Esophagus (tissue), 2 donors: Measurements from ENCODE around the gene RBM34. TPM values are rescaled to one million over a fixed set of nuclear protein-coding genes. Genes with fewer than 3 reads are reported as not detected.

Source experiments
- H3K27ac ChIP-seq, 2 donors: one replicate each; pipeline ENCODE4 v1.5.1; 2013; ENCODE audit warnings: low read depth in 2 of 2, mild to moderate bottlenecking in 2 of 2, inconsistent platforms in 1 of 2, low read length in 1 of 2, moderate library complexity in 1 of 2
- H3K27me3 ChIP-seq, 2 donors: one replicate each; pipeline ENCODE4 v1.6.1; 2013; ENCODE audit warnings: low read length in 2 of 2, control low read depth in 1 of 2, mild to moderate bottlenecking in 1 of 2; ENCODE audit not compliant: insufficient read depth in 2 of 2, control insufficient read depth in 1 of 2
- H3K36me3 ChIP-seq, 2 donors: one replicate each; pipeline ENCODE4 v1.6.1; 2013; ENCODE audit warnings: low read length in 1 of 2; ENCODE audit not compliant: control insufficient read depth in 2 of 2, insufficient read depth in 2 of 2
- H3K4me1 ChIP-seq, 2 donors: one replicate each; pipeline ENCODE4 v1.6.1; 2013; ENCODE audit warnings: low read length in 1 of 2; ENCODE audit not compliant: control insufficient read depth in 2 of 2, insufficient read depth in 2 of 2
- H3K4me3 ChIP-seq, 2 donors: one replicate each; pipeline ENCODE4 v1.5.1; 2013; ENCODE audit warnings: low read length in 2 of 2, mild to moderate bottlenecking in 2 of 2, low read depth in 1 of 2, moderate library complexity in 1 of 2
- H3K9me3 ChIP-seq, 2 donors: one replicate each; pipeline ENCODE4 v1.6.1; 2013; ENCODE audit warnings: mild to moderate bottlenecking in 2 of 2, low read depth in 1 of 2, low read length in 1 of 2, moderate library complexity in 1 of 2; ENCODE audit not compliant: control insufficient read depth in 2 of 2, insufficient read depth in 1 of 2
- WGBS, 2 donors: extraction: QIAGEN DNeasy Blood & Tissue Kit; methylation state at CpG; one replicate each; pipeline ENCODE4 v1.1.7; 2013; 5-methylcytosine and 5-hydroxymethylcytosine counted together
- polyA plus RNA-seq, 2 donors: library from polyadenylated mRNA; stranded (reverse); fragments of 200-250 nt; gene quantifications; one replicate each; pipeline ENCODE4 v1.2.3, GENCODE V29; 2013
- donor health status: healthy with polysubstance abuse.
- donor health status: Bipolar disorder and iron deficiency.

RBM34 gene
- polyA plus RNA-seq, 2 donors, result 57.4 to 86.1 TPM

DNA sequence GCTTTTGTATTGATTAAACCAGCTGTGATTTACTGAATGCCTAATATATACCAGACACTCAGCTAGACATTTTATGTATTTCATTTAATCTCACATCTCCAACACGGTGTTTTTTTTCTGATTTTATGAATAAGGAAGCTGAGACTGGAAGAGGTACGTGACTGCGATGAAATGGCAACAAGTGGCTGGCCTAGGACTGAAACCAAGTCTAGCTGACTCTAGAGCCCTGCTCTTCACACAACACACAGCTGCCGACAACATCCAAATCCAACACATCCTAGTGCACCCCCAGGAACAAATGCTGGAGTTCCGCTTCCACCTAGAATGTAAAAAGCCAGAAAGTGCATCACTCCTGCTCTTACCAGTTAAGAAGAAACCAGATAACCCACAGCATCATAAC lies 21.7 kb downstream of the RBM34 start:
- Histone ChIP-seq H3K36me3 (peaks cover 8 to 35% of the 10 kb centered on the region in 2 donors), H3K27ac (no peak overlapping the region), H3K4me1 (no peaks in the 10 kb centered on the region), H3K9me3 (no peaks in the 10 kb centered on the region), H3K4me3 (no peak overlapping the region), H3K27me3 (no peaks in the 10 kb centered on the region)
- 93 to 94% methylated on average over 5 of the region's 5 CpGs for WGBS, 2 donors

DNA sequence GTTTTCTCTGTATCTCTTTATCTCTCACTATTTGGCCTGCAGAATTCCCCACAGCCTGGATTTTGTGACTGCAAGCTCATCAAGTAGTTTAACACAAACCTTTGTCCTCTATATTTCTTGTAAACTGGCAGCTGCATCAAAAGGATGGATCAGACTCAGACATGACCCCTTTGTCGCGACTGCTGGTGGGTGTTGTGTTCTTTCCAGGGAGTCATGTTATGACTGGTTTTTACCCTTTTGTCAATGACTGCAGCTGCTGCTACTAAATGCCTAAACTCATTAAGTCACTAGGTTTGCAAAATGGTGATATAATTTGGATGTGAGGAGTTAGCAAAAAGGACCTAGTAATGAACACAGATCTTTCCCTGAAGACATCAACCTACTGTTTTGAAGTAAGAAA lies 22.2 kb downstream of the RBM34 start:
- H3K36me3 ChIP-seq, result peaks cover 8 to 36% of the 10 kb centered on the region in 2 donors
- H3K27me3 ChIP-seq, result no peaks in the 10 kb centered on the region
- H3K4me3 ChIP-seq, result no peak overlapping the region
- no peak overlapping the region for H3K27ac ChIP-seq
- no peaks in the 10 kb centered on the region for H3K9me3 ChIP-seq
- no peaks in the 10 kb centered on the region for H3K4me1 ChIP-seq
- 40 to 63% methylated on average over 2 of the region's 2 CpGs for WGBS, 2 donors

DNA sequence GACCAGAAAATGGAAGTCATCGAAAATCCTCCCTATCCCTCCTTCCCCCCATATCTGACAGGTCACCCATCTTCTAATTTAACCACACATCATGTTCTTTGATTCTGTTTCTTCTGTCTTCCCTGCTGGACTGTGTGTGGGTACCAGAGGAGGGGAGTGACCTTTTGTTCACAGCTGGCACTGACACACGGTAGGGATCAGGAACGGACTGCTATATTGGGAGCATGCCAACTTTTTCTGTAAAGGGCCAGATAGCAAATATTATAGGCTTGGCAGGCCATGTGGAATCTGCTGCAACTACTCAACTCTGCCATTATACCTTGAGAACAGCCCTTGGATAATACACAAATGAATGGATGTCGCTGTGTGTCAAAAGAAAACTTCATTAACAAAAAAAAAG lies 24.9 kb downstream of the RBM34 start:
- Histone ChIP-seq H3K9me3 (no peaks in the 10 kb centered on the region), H3K27ac (no peak overlapping the region), H3K36me3 (peaks cover 6 to 33% of the 10 kb centered on the region in 2 donors), H3K4me1 (no peaks in the 10 kb centered on the region), H3K27me3 (no peaks in the 10 kb centered on the region), H3K4me3 (no peak overlapping the region)
- 52 to 56% methylated on average over 4 of the region's 4 CpGs for WGBS, 2 donors

DNA sequence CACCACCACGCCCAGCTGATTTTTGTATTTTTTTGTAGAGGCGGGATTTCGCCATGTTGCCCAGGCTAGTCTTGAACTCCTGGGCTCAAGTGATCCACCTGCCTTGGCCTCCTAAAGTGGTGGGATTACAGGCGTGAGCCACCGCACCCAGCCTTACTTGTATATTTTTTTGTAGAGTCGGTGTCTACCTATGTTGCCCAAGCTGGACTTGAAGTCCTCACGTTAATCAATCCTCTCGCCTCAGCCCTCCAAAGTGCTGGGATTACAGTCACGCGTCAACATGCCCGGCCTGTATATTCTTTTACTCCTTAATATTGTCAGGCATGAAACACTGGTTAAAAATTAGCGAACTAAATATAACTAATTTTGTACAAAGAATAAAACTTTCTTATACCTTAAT lies 26.9 kb downstream of the RBM34 start:
- Histone ChIP-seq H3K27ac (no peak overlapping the region), H3K9me3 (no peaks in the 10 kb centered on the region), H3K27me3 (no peaks in the 10 kb centered on the region), H3K36me3 (peaks cover 6 to 26% of the 10 kb centered on the region in 2 donors), H3K4me3 (no peak overlapping the region), H3K4me1 (no peaks in the 10 kb centered on the region)
- 95% methylated on average over 12 of the region's 12 CpGs for WGBS, 2 donors

DNA sequence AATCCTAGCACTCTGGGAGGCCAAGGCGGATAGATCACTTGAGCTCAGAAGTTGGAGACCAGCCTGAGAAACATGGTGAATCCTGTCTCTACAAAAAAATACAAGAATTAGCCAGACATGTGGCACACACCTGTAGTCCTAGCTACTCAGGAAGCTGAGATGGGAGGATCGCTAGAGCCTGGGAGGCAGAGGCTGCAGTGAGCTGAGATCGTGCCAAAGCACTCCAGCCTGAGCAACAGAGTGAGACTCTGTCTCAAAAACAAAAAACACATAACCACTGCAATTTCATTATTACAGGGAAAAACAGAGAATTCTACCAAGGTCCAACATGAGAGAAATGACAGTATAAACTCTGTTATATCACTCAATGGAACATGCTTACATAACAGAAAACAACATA lies 28.0 kb downstream of the RBM34 start:
- no peaks in the 10 kb centered on the region for H3K4me1 ChIP-seq
- H3K36me3 ChIP-seq, result peaks cover 6 to 24% of the 10 kb centered on the region in 2 donors
- H3K27me3 ChIP-seq, result no peaks in the 10 kb centered on the region
- H3K27ac ChIP-seq, result no peak overlapping the region
- WGBS, 2 donors, result 94 to 96% methylated on average over 3 of the region's 3 CpGs
- no peak overlapping the region for H3K4me3 ChIP-seq
- H3K9me3 ChIP-seq, result no peaks in the 10 kb centered on the region

DNA sequence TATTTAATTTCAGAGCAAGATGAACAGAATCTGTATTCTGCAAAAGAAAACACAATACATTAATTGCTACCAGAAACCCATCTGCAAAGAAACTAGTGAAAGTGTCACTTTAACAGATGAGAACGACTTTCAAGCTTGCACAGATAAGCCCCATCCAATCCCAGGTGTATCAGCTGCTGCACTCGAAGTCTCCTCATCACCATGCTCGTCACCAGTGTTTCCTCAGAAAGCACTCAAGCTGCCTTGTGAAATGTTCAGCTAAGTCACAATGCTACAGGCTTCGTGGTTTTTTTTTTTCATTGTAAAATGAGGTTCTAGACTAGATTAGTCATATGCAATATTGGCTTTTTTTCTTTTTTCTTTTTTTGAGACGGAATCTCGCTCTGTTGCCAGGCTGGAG lies 29.1 kb downstream of the RBM34 start:
- Histone ChIP-seq H3K27ac (no peak overlapping the region), H3K27me3 (no peaks in the 10 kb centered on the region), H3K4me1 (no peaks in the 10 kb centered on the region), H3K36me3 (peaks cover 0 to 17% of the 10 kb centered on the region in 2 donors), H3K9me3 (no peaks in the 10 kb centered on the region), H3K4me3 (no peak overlapping the region)
- 78 to 79% methylated on average over 6 of the region's 6 CpGs for WGBS, 2 donors

DNA sequence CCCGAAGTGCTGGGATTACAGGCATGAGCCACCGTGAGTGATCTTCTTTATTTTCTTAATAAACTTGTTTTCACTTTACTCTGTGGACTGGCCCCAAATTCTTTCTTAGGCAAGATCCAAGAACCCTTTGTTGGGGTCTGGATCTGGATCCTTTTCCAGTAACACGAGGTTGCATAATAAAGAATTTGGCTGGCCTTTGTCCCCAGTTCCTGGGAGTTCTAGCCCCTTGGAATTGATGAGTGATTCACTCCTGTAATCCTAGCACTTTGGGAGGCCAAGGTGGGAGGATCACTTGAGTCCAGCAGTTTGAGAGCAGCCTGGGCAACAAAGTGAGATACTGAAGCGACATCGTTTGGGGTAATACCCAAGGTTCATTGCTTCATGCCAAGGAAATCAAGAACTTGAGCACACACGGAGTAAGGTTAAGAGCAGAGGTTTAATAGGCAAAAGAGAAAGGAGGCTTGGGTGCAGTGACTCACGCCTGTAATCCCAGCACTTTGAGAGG lies 30.2 kb downstream of the RBM34 start:
- H3K36me3 ChIP-seq, result peaks cover 0 to 11% of the 10 kb centered on the region in 2 donors
- no peaks in the 10 kb centered on the region for H3K9me3 ChIP-seq
- H3K27ac ChIP-seq, result no peak overlapping the region
- H3K4me1 ChIP-seq, result no peaks in the 10 kb centered on the region
- no peak overlapping the region for H3K4me3 ChIP-seq
- 87 to 90% methylated on average over 7 of the region's 7 CpGs for WGBS, 2 donors
- no peaks in the 10 kb centered on the region for H3K27me3 ChIP-seq

DNA sequence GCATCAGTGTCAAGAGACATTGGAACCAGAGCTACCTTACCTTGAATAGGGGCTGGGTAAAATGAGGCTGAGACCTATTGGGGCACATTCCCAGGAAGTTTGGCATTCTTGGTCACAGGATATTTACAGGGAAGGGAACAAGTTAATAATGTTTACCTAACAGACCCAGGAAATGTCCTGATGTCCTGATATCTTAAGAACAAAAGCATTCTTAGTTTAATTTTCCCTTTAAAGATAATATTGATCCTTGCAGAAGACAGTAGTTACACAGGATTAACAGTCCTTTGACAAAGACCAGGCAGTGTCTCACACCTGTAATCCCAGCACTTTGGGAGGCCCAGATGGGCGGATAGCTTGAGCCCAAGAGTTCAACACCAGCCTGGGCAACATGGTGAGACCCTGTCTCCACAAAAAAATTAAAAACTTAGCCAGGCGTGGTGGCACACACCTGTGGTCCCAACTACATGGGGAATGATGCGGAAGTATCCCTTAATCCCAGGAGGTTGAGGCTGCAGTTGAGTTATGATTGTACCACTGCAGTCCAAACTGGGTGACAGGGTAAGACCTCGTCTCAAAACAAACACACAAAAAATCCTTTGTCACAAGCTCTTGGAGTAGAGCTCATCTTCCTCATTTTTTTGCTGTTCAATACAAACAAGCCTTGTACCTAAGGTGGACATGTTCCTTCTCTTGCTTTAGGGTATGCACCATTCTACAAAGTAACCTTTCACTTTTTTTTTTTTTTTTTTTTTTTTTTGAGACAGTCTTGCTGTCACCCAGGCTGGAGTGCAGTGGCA lies 31.1 kb downstream of the RBM34 start:
- H3K27me3 ChIP-seq, result no peaks in the 10 kb centered on the region
- H3K36me3 ChIP-seq, result peaks cover 0 to 6% of the 10 kb centered on the region in 2 donors
- 94 to 96% methylated on average over 4 of the region's 4 CpGs for WGBS, 2 donors
- H3K27ac ChIP-seq, result no peak overlapping the region
- H3K9me3 ChIP-seq, result no peaks in the 10 kb centered on the region
- H3K4me1 ChIP-seq, result no peaks in the 10 kb centered on the region
- no peak overlapping the region for H3K4me3 ChIP-seq

DNA sequence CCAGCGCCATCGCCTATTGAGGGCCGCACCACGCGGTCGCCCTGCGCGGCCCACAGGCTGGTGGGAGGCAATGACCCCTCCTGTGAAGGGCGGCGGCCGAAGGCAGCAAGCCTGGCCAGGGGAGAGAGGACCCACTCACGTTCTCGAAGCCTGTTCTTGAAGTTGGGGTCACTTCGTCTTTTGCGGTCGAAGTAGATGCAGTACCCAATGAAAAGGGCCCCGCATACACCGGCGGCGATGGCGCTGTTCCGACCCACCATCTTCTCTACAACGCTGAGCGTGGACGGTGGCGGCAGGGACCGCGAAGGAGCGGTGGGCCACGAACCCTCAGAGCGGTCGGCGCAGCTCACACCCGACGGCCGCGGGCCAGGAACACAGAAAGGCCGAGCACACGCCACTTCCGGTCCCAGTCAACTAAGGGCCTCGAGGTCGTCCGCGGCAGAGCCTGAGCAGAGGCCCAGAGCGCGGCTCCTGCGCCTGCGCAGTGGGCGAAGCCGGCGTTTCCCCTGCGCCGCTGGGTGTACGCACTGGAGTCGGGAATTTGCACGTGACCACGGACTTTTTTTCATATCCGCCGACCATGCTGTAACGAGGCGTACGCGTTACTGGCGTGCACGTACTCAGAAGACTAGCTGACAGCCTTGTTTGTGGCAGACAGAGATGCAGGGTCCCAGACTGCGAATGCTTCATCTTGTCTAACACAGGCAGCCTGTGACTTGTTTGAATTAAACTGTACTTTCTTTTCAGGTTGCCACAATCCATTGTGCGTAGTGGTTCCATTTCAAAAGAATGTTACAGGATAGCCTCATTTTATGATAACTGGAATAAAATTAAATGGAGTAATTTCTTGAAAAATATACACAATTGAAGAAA lies 32.4 kb downstream of the RBM34 start, which contains the start of gene TOMM20:
Gene TOMM20 (minus strand): TSS at position 382 of the 873 bp plus-strand sequence. CDS start 122 bp downstream, at position 260.
- H3K9me3 ChIP-seq, result no peaks in the 10 kb centered on the region
- H3K27me3 ChIP-seq, result no peaks in the 10 kb centered on the region
- no peaks in the 10 kb centered on the region for H3K4me1 ChIP-seq
- 1% methylated on average over 67 of the region's 67 CpGs for WGBS, 2 donors
- H3K4me3 ChIP-seq, result peak within 1 kb of the TSS; percentile 84 to 97
- H3K36me3 ChIP-seq, result peaks cover 0 to under 1% of the 10 kb centered on the region in 2 donors
- H3K27ac ChIP-seq, result peak within 1 kb of the TSS; percentile 90 to 91
